Heart right ventricle (tissue), 16 donors: Measurements from ENCODE around the gene SLC46A2. TPM values are rescaled to one million over a fixed set of nuclear protein-coding genes. Genes with fewer than 3 reads are reported as not detected.

Experiments used
- ATAC-seq, 8 donors: fragments of 200-7000 bp; cut with Tn5 transposase; one replicate each; pipeline ENCODE4 v1.9.1; 2020; ENCODE audit warnings: mild to moderate bottlenecking in 8 of 8, moderate library complexity in 8 of 8, moderate number of reproducible peaks in 1 of 8
- DNase-seq, 2 donors: peaks; one replicate each; pipeline ENCODE4 v3.0.0-alpha.2; 2020
- H3K27ac ChIP-seq, 10 donors: fragments of 200-600 bp; sonication (generic) in 2 of 10; one replicate each; pipeline versions ENCODE4 v1.5.0 to v1.8.0; 2020 to 2022; ENCODE audit warnings: mild to moderate bottlenecking in 3 of 10
- H3K27me3 ChIP-seq, 7 donors: fragments of 200-600 bp; one replicate each; pipeline ENCODE4 v1.8.0; 2021 to 2022; ENCODE audit warnings: mild to moderate bottlenecking in 2 of 7
- H3K36me3 ChIP-seq, 9 donors: fragments of 200-600 bp; sonication (generic) in 1 of 9; one replicate each; pipeline versions ENCODE4 v1.5.0 to v1.8.0; 2020 to 2022; ENCODE audit warnings: mild to moderate bottlenecking in 2 of 9
- H3K4me1 ChIP-seq, 9 donors: fragments of 200-600 bp; sonication (generic) in 1 of 9; one replicate each; pipeline versions ENCODE4 v1.5.0 to v1.8.0; 2020 to 2022; ENCODE audit warnings: mild to moderate bottlenecking in 4 of 9
- H3K4me3 ChIP-seq, 10 donors: fragments of 200-600 bp; sonication (generic) in 2 of 10; one replicate each; pipeline versions ENCODE4 v1.5.0 to v1.8.0; 2020 to 2022; ENCODE audit warnings: mild to moderate bottlenecking in 7 of 10, moderate library complexity in 2 of 10
- H3K9me3 ChIP-seq, 11 donors: fragments of 200-600 bp in 10 of 11; sonication (generic) in 2 of 11; one replicate each; pipeline versions ENCODE4 v1.5.0 to v1.8.0; 2013 to 2022; ENCODE audit warnings: mild to moderate bottlenecking in 2 of 11, control low read depth in 1 of 11, moderate library complexity in 1 of 11
- WGBS, 2 donors: extraction: QIAGEN DNeasy Blood & Tissue Kit; methylation state at CpG; one replicate each; pipeline ENCODE4 v1.1.7; 2013; ENCODE audit warnings: inconsistent platforms in 1 of 2; 5-methylcytosine and 5-hydroxymethylcytosine counted together
- intact Hi-C, 10 donors: fragments of 100-400 bp; cut with DNase I; formaldehyde crosslinking; loops; one replicate each; pipeline versions ENCODE4 v1.11.1 to v1.14.2; 2022
- polyA plus RNA-seq, 2 donors: library from polyadenylated mRNA; stranded (reverse); fragments of 200-250 nt; gene quantifications; one replicate each; pipeline ENCODE4 v1.2.3, GENCODE V29; 2013
- total RNA-seq, 10 donors: library from RNA; stranded (reverse); fragmentation: NEBNext Ultra II Directional in 3 of 10; extraction: Animal tissue kit (Norgen Biotek cat#: 25700) in 3 of 10; gene quantifications; one replicate each; pipeline versions ENCODE4 v1.2.1 to v1.2.4, GENCODE V29; 2021 to 2023
- TF ChIP-seq, protein P1 (sequence below), 9 donors: fragments of 200-600 bp; sonication (generic) in 2 of 9; IDR thresholded peaks; one replicate each; pipeline versions ENCODE4 v1.5.0 to v1.8.0; 2021 to 2022; ENCODE audit warnings: antibody characterized with exemption in 9 of 9, mild to moderate bottlenecking in 5 of 9, moderate library complexity in 1 of 9
- donor health status: Arrhythmogenic right ventricular cardiomyopathy.
- donor health status: ischemic (EF 13 %, LVEDD 7.1; RV severe dilation, severe dysfunction).
- donor health status: healthy with polysubstance abuse.
- donor health status: DM: no; HTN: yes; CAD: no.
- donor health status: DM: no; HTN: no; CAD: no.
- donor health status: ischemic (EF 25% LVEDD 6.9; RV normal size, moderate dysfunction).
- donor health status: ischemic (EF 25% LVEDD 5.7; RV mildly dilated, moderate dysfunction).
- donor health status: healthy.
- donor health status: DM: yes; HTN: yes; CAD: no.
- donor health status: Ischemic cardiomyopathy.
- donor health status: ischemic (EF 35%, LVEDD 5.7; RV mildly dilated, moderate dysfunction).
- donor health status: nonischemic (EF 11% LVEDD 7.7; RV severe dilation, severe dysfunction).
- donor health status: DM: yes; HTN: yes; CAD: no.
- donor health status: PGD.
- donor health status: ischemic (EF 29% LVEDD 5.4; RV normal size, mild dysfunction).
- donor health status: nonischemic (EF 23%, LVEDD 6.1; RV moderate dilation, normal function).

Gene SLC46A2
- total and polyA plus RNA-seq, 12 donors = 0.06 to 0.42 (median 0.15) TPM; not detected in 9

DNA sequence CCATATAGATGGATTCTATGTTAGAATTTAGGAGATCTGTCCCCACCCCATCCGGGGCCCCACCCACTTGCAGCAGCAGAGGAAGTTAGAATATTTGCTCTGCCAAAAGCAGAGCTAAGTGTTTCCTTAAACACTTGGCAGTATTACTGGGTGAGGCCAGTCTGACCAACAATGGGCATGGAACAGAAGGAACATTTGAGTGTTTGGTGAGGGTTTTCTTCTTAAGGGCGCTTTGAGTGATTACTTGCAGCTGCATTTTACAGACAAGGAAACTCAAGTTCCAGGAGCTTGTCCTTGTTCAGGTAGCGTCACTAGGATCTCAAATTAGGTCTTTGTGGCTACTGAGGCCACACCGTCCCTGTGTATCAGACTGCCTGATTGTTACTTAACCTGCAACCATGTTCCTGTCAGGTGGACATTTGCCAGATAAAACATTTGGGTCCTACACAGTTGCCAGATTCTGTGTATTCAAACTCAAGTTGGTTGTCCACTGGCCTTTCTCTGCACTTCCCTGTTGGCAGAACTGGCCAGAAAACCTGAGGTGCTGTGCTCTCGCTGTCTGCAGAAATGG, 59.3 kb downstream of the SLC46A2 start:
- 69 to 70% methylated on average over 5 of the region's 5 CpGs for WGBS, 2 donors
- intact Hi-C loops = no loop called here
- peak overlapping the region in 8 of 10 donors; percentile 6 to 54 (median 24) for H3K27ac ChIP-seq

More for the DNA sequence above, 59.3 kb downstream of the SLC46A2 start:
- no peaks in the 10 kb centered on the region for H3K27me3 ChIP-seq
- H3K4me3 ChIP-seq = no peak overlapping the region
- ATAC-seq = peak; percentile 74 to 90 (median 83)
- TF ChIP-seq, protein P1, sequence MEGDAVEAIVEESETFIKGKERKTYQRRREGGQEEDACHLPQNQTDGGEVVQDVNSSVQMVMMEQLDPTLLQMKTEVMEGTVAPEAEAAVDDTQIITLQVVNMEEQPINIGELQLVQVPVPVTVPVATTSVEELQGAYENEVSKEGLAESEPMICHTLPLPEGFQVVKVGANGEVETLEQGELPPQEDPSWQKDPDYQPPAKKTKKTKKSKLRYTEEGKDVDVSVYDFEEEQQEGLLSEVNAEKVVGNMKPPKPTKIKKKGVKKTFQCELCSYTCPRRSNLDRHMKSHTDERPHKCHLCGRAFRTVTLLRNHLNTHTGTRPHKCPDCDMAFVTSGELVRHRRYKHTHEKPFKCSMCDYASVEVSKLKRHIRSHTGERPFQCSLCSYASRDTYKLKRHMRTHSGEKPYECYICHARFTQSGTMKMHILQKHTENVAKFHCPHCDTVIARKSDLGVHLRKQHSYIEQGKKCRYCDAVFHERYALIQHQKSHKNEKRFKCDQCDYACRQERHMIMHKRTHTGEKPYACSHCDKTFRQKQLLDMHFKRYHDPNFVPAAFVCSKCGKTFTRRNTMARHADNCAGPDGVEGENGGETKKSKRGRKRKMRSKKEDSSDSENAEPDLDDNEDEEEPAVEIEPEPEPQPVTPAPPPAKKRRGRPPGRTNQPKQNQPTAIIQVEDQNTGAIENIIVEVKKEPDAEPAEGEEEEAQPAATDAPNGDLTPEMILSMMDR (IDR thresholded peaks at IDR 0.05) = no peak
- peak; percentile 36 to 38 for DNase-seq
- H3K9me3 ChIP-seq = no peaks in the 10 kb centered on the region
- peaks cover 0 to 18% (median 0%) of the 10 kb centered on the region in 9 donors for H3K36me3 ChIP-seq
- peaks cover 0 to 18% (median 9%) of the 10 kb centered on the region in 9 donors for H3K4me1 ChIP-seq

Other genes starting within 250 kb of the SLC46A2 start
- gene INIP, start 172.8 kb downstream of the SLC46A2 start, total RNA-seq = 10 to 100 TPM; 10.7 to 18.9 (median 13.0) TPM
- gene INIP, start 172.8 kb downstream of the SLC46A2 start, polyA plus RNA-seq = 1 to 10 TPM; 4.5 to 8.1 TPM
- gene SNX30, start 140.1 kb downstream of the SLC46A2 start, total RNA-seq = 1 to 10 TPM; 3.1 to 7.2 (median 4.0) TPM
- gene SNX30, start 140.1 kb downstream of the SLC46A2 start, polyA plus RNA-seq = 1 to 10 TPM in 1 of 2 donors, under 1 TPM in 1; 0.88 to 1.2 TPM
- 1 to 10 TPM; 2.9 to 9.7 (median 5.1) TPM for gene ZNF883, start 121.3 kb upstream of the SLC46A2 start, total RNA-seq
- gene ZNF883, start 121.3 kb upstream of the SLC46A2 start, polyA plus RNA-seq = 1 to 10 TPM in 1 of 2 donors, under 1 TPM in 1; 0.68 to 1.8 TPM
- 1 to 10 TPM in 9 of 10 donors, under 1 TPM in 1; 0.67 to 2.3 (median 1.6) TPM for gene ZFP37, start 165.8 kb upstream of the SLC46A2 start, total RNA-seq
- gene ZFP37, start 165.8 kb upstream of the SLC46A2 start, polyA plus RNA-seq = under 1 TPM; 0.51 to 0.80 TPM